Activated CD4-positive, CD25-positive, alpha-beta regulatory T cell (primary cell): ENCODE data around the gene DET1.

ENCODE experiments used
- DNase-seq, 4 experiments: peaks; one replicate each; lab custom pipeline; 2025; lab: John Stamatoyannopoulos, UW

The DET1 gene

GRCh38 chr15:88467073-88467934, 79.2 kb downstream of the DET1 start, which contains the start of the genes MRPL46 and MRPS11:
TSS of gene MRPL46 (minus strand) at chr15:88467388. CDS start at chr15:88467377, 11 bp downstream.
TSS of gene MRPS11 (plus strand) at chr15:88467708. CDS start at chr15:88467718, 10 bp downstream.
- peak; percentile 73 to 84 (median 76) for DNase-seq

GRCh38 chr15:88465633-88466224, 80.8 kb downstream of the DET1 start:
- DNase-seq = no peak

- no peak for DNase-seq
Observed at GRCh38 chr15:88463870-88464532, 82.5 kb downstream of the DET1 start.
